K562 (cell line): ENCODE measurements around the gene GNPTAB.

Experiments
- CEBPB ChIP-seq: fragments of 450-650 bp; IDR thresholded peaks from 2 replicates; pipeline ENCODE4 v1.6.1; 2016; ENCODE audit warnings: missing genetic modification characterization, missing compliant biosample characterization
- CREB1 ChIP-seq, 2 experiments: sonication (generic) in 1 of 2; formaldehyde crosslinking in 1 of 2; IDR thresholded peaks; 2 replicates each; pipeline versions ENCODE4 v1.6.1 to v1.8.0; 2012 to 2022; ENCODE audit warnings: inconsistent platforms in 1 of 2, mild to moderate bottlenecking in 1 of 2, missing genetic modification reagents in 1 of 2, moderate library complexity in 1 of 2
- CTCF ChIP-seq, 3 experiments: IDR thresholded peaks in 2 of 3; conservative IDR thresholded peaks in 1 of 3; 2 replicates each; pipeline ENCODE4 v1.5.1; 2011 to 2012; ENCODE audit warnings: low read length in 3 of 3, mild to moderate bottlenecking in 3 of 3, control low read depth in 2 of 3, improper control_type of control experiment in 1 of 3, inconsistent platforms in 1 of 3, low read depth in 1 of 3, mixed read lengths in 1 of 3, moderate library complexity in 1 of 3; ENCODE audit not compliant: insufficient read depth in 2 of 3
- ELK1 ChIP-seq: sonication (generic); formaldehyde crosslinking; IDR thresholded peaks from 2 replicates; pipeline ENCODE4 v1.8.1; 2022; ENCODE audit warnings: missing genetic modification reagents
- EZH2 ChIP-seq: IDR thresholded peaks from 2 replicates; pipeline ENCODE4 v1.6.1; 2012; ENCODE audit warnings: low read depth, mild to moderate bottlenecking, inconsistent platforms, low read length, borderline replicate concordance
- HOXB6 ChIP-seq: fragments of 250-450 bp; sonication (Bioruptor Pico); IDR thresholded peaks from 2 replicates; pipeline ENCODE4 v1.5.1; 2022; ENCODE audit warnings: mild to moderate bottlenecking, borderline replicate concordance
- MAZ ChIP-seq, 2 experiments: fragments of 450-650 bp in 1 of 2; sonication (generic) in 1 of 2; formaldehyde crosslinking; IDR thresholded peaks in 1 of 2; conservative IDR thresholded peaks in 1 of 2; 2 replicates each; pipeline versions ENCODE4 v1.4.0 to v1.5.0; 2020; ENCODE audit warnings: mild to moderate bottlenecking in 1 of 2, missing genetic modification reagents in 1 of 2
- MEF2A ChIP-seq: IDR thresholded peaks from 2 replicates; pipeline ENCODE4 v1.6.1; 2011; ENCODE audit warnings: low read depth, mild to moderate bottlenecking, low read length, moderate library complexity; ENCODE audit not compliant: control insufficient read depth
- NR2C2 ChIP-seq, 2 experiments: fragments of 200-800 bp in 1 of 2; sonication (Bioruptor generic) in 1 of 2; sonication (generic) in 1 of 2; formaldehyde crosslinking in 1 of 2; IDR thresholded peaks; 2 replicates each; pipeline versions ENCODE4 v1.6.1 to v1.8.0; 2016 to 2022; ENCODE audit warnings: mild to moderate bottlenecking in 1 of 2, missing compliant biosample characterization in 1 of 2, missing genetic modification characterization in 1 of 2, missing genetic modification reagents in 1 of 2
- PATZ1 ChIP-seq: fragments of 250-450 bp; sonication (Bioruptor Pico); IDR thresholded peaks from 2 replicates; pipeline ENCODE4 v1.5.0; 2020; ENCODE audit warnings: mild to moderate bottlenecking, borderline replicate concordance
- TCF15 ChIP-seq: fragments of 250-450 bp; sonication (Bioruptor Pico); IDR thresholded peaks from 2 replicates; pipeline ENCODE4 v1.8.0; 2022; ENCODE audit warnings: moderate library complexity, mild to moderate bottlenecking, inconsistent platforms
- XRCC5 ChIP-seq: fragments of 200-400 bp; formaldehyde crosslinking; IDR thresholded peaks from 2 replicates; pipeline ENCODE4 v1.6.1; 2017; ENCODE audit warnings: low read depth, mild to moderate bottlenecking, low read length
- TF ChIP-seq, protein P1 (sequence below), 2 experiments: fragments of 150-350 bp in 1 of 2; IDR thresholded peaks; 2 replicates each; pipeline ENCODE4 v1.6.1; 2012 to 2016; ENCODE audit warnings: low read depth in 2 of 2, low read length in 2 of 2, mild to moderate bottlenecking in 1 of 2, moderate library complexity in 1 of 2
- TF ChIP-seq, protein P2 (sequence below), 2 experiments: fragments of 450-650 bp; IDR thresholded peaks; 2 replicates each; pipeline ENCODE4 v1.6.1; 2016; ENCODE audit warnings: mild to moderate bottlenecking in 2 of 2, borderline replicate concordance in 1 of 2, low read depth in 1 of 2, moderate library complexity in 1 of 2

- no peak for TF ChIP-seq HOXB6 (CRISPR knock-in tag)
- TF ChIP-seq CTCF (IDR thresholded peaks at IDR 0.05 in 2 of 3, conservative IDR thresholded peaks at IDR 0.05 in 1 of 3; ENCODE audit: insufficient read depth in 2 of 3, low read depth in 1 of 3, low read length in 3 of 3), result no peak
- no peak for TF ChIP-seq CEBPB (tag)
- no peak for TF ChIP-seq MAZ (CRISPR knock-in tag; conservative IDR thresholded peaks at IDR 0.05 in 1 of 2, IDR thresholded peaks at IDR 0.05 in 1 of 2)
- TF ChIP-seq CREB1 (IDR thresholded peaks at IDR 0.05), result no peak
- no peak for TF ChIP-seq CREB1 (CRISPR knock-in tag; IDR thresholded peaks at IDR 0.05)
- TF ChIP-seq EZH2, result no peak
- no peak for TF ChIP-seq TCF15 (CRISPR knock-in tag)
- no peak for TF ChIP-seq MEF2A
- TF ChIP-seq, protein P1, sequence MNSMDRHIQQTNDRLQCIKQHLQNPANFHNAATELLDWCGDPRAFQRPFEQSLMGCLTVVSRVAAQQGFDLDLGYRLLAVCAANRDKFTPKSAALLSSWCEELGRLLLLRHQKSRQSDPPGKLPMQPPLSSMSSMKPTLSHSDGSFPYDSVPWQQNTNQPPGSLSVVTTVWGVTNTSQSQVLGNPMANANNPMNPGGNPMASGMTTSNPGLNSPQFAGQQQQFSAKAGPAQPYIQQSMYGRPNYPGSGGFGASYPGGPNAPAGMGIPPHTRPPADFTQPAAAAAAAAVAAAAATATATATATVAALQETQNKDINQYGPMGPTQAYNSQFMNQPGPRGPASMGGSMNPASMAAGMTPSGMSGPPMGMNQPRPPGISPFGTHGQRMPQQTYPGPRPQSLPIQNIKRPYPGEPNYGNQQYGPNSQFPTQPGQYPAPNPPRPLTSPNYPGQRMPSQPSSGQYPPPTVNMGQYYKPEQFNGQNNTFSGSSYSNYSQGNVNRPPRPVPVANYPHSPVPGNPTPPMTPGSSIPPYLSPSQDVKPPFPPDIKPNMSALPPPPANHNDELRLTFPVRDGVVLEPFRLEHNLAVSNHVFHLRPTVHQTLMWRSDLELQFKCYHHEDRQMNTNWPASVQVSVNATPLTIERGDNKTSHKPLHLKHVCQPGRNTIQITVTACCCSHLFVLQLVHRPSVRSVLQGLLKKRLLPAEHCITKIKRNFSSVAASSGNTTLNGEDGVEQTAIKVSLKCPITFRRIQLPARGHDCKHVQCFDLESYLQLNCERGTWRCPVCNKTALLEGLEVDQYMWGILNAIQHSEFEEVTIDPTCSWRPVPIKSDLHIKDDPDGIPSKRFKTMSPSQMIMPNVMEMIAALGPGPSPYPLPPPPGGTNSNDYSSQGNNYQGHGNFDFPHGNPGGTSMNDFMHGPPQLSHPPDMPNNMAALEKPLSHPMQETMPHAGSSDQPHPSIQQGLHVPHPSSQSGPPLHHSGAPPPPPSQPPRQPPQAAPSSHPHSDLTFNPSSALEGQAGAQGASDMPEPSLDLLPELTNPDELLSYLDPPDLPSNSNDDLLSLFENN (IDR thresholded peaks at IDR 0.05; ENCODE audit: low read depth in 2 of 2, low read length in 2 of 2), result no peak
- TF ChIP-seq ELK1 (CRISPR knock-in tag), result no peak
- no peak for TF ChIP-seq NR2C2 (CRISPR knock-in tag; IDR thresholded peaks at IDR 0.05)
- TF ChIP-seq NR2C2 (tag; IDR thresholded peaks at IDR 0.05), result no peak
- TF ChIP-seq XRCC5, result no peak
- TF ChIP-seq PATZ1 (CRISPR knock-in tag), result no peak
- TF ChIP-seq, protein P2, sequence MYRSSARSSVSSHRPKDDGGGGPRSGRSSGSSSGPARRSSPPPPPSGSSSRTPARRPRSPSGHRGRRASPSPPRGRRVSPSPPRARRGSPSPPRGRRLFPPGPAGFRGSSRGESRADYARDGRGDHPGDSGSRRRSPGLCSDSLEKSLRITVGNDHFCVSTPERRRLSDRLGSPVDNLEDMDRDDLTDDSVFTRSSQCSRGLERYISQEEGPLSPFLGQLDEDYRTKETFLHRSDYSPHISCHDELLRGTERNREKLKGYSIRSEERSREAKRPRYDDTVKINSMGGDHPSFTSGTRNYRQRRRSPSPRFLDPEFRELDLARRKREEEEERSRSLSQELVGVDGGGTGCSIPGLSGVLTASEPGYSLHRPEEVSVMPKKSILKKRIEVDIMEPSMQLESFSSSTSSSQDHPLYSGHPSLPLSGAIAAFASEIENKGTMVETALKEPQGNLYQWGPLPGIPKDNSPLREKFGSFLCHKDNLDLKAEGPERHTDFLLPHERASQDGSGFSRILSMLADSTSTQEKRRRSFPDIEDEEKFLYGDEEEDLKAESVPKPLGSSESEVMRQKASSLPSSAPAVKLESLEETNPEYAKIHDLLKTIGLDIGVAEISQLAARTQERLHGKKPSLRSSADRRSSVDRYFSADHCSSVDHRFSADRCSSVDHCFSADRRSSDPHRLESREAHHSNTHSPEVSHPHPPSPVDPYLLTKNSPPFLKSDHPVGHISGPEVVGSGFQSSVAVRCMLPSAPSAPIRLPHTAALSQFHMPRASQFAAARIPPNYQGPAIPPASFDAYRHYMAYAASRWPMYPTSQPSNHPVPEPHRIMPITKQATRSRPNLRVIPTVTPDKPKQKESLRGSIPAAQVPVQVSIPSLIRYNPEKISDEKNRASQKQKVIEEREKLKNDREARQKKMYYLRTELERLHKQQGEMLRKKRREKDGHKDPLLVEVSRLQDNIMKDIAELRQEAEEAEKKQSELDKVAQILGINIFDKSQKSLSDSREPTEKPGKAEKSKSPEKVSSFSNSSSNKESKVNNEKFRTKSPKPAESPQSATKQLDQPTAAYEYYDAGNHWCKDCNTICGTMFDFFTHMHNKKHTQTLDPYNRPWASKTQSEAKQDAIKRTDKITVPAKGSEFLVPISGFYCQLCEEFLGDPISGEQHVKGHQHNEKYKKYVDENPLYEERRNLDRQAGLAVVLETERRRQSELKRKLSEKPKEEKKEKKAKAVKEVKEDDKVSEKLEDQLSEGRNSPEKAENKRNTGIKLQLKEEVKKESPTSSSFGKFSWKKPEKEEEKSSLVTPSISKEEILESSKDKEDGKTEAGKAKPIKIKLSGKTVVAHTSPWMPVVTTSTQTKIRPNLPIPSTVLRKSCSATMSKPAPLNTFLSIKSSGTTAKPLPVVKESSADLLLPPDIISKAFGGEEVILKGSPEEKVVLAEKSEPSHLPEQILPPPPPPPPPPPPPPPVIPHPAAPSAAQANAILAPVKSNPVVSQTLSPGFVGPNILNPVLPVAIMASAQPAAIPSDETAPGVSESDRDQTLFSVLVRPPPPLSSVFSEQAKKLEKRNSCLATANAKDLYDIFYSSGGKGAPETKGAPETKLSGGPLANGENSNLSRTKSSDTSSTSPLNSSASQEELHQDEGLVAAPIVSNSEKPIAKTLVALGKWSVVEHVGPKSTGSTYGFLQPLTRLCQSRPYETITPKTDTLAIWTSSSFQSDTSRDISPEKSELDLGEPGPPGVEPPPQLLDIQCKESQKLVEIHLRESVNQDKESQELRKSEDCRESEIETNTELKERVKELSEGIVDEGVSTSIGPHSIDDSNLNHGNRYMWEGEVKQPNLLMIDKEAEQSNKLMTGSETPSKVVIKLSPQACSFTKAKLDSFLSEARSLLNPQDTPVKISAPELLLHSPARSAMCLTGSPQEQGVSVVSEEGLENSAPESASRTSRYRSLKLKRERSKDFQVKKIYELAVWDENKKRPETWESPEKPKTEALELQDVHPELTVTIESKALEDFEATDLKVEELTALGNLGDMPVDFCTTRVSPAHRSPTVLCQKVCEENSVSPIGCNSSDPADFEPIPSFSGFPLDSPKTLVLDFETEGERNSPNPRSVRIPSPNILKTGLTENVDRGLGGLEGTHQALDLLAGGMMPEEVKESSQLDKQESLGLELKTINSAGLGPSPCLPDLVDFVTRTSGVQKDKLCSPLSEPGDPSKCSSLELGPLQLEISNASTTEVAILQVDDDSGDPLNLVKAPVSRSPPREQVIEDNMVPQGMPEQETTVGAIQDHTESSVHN (IDR thresholded peaks at IDR 0.05; ENCODE audit: borderline replicate concordance in 1 of 2, low read depth in 1 of 2), result no peak
Observed at GRCh38 chr12:101738920-101739665, 91.7 kb downstream of the GNPTAB start, which contains the start of gene SYCP3.
